Measurements from ENCODE around the gene LGALSL.

LGALSL gene

DNA sequence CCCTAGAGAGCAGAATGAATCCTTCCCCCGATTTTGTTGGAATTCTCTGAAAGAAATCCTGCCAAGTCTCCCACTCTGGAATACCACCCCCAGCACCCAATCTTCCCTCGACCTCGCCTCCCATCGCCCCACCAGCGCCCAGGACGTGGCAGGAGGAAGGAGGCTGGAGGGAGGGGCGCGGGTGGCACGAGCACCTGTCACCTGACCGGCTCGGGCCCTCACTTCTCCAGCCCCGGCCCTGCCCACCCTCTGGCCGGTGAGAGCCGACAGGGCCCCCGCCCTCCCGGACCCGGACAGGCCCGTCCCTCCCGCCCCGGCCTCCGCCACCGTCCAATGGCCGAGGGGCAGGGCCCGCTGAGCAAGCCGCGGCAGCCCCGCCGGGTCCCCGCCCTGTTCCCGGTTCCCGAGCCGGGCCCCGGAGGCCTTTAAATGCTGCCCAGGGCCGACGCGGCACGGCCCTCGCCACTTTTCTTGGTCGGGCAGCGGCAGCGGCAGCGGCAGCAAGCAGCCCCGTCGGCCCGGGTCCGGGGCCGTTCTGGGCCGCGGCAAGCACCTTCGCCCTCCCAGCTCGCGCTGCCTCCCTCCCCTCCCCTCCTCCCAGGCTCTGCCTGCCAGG, at the start of gene LGALSL:
Gene LGALSL, plus strand, starts transcription at position 393 of the 616 bp plus-strand sequence. CDS start 384 bp downstream, outside the sequence.
- Histone ChIP-seq H3K36me3 (ENCODE audit: control insufficient read depth, insufficient read depth, low read length) (peaks cover 30% of the 10 kb centered on the region), H3K9me3 (ENCODE audit: control insufficient read depth, insufficient read depth, low read length) (no peaks in the 10 kb centered on the region), H3K4me1 (ENCODE audit: control insufficient read depth, insufficient read depth, low read length) (peaks cover 28% of the 10 kb centered on the region), H3K4me3 (ENCODE audit: low read depth, low read length) (peak within 1 kb of the TSS; percentile 81), H3K27me3 (ENCODE audit: control insufficient read depth, insufficient read depth, low read length) (no peaks in the 10 kb centered on the region), H3K27ac (ENCODE audit: low read depth, low read length) (peak within 1 kb of the TSS; percentile 90), H3K9ac (ENCODE audit: low read depth, low read length) (peak within 1 kb of the TSS; percentile 82)

DNA sequence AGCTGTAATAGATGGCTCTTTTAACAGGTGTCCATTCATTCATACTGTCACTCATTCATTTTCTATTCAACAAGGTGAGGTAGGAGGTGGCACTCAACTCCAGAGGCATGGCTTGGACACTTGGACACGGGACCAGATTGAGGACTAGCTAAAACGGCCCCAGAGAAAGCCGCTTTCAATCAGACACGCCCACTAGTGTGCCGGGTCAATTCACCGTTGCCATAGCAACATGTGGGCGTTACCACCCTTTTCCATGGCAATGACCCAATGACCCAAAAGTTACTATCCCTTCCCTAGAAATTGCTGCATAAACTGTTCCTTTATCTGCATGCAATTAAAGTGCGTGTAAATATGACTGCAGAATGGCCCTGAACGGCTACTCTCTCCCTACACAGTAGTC, 49.2 kb upstream of the LGALSL start:
- peak overlapping the region; percentile 42; the same call in 1 of the 2 replicates for H3K9ac ChIP-seq (ENCODE audit: low read depth, low read length)
- H3K4me1 ChIP-seq (ENCODE audit: control insufficient read depth, insufficient read depth, low read length): peaks cover 34% of the 10 kb centered on the region
- H3K4me3 ChIP-seq (ENCODE audit: low read depth, low read length): peak overlapping the region; percentile 39
- no peaks in the 10 kb centered on the region for H3K27me3 ChIP-seq (ENCODE audit: control insufficient read depth, insufficient read depth, low read length)
- no peaks in the 10 kb centered on the region for H3K36me3 ChIP-seq (ENCODE audit: control insufficient read depth, insufficient read depth, low read length)
- H3K9me3 ChIP-seq (ENCODE audit: control insufficient read depth, insufficient read depth, low read length): no peaks in the 10 kb centered on the region
- H3K27ac ChIP-seq (ENCODE audit: low read depth, low read length): peak overlapping the region; percentile 91

DNA sequence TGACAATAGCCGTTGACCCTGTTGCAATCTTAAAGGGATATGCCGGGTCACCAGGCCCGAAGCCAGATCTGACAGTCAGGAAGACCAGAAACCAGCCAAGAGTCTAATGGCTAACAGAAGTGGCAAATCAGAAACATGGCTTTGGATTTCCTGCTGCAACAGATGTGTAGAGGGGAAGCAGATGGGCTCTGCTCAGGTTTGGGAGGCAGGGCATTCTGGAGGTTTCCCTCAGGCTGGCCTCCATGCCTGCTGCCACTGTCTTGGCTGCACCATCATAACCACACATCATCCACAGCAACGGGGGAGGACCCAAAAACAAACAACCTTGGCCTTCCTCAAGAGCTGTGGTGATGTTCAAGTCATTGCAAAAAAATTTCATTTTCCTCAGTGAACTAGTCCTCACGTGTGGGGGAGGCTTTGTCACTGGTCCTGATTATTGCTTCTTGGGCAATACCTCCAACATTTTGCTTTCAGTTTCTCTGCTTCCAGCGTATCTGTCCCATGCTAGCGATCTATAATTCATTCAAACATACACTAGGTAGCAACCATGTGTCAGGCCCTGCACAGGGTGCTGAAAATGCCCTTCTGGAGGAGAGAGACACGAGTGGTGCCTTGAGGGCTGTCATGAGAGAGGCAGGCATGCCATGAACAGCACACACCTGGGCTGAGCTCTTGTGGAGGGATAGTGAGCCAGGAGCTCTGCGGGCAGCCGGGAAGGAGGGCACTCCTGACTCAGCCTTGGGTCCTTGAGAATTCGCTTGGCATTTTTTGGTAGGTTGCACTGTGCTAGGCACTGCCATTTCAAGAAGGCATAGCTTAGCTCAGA, 48.2 kb upstream of the LGALSL start:
- Histone ChIP-seq H3K36me3 (ENCODE audit: control insufficient read depth, insufficient read depth, low read length) (no peaks in the 10 kb centered on the region), H3K4me3 (ENCODE audit: low read depth, low read length) (no peak overlapping the region), H3K9me3 (ENCODE audit: control insufficient read depth, insufficient read depth, low read length) (no peaks in the 10 kb centered on the region), H3K9ac (ENCODE audit: low read depth, low read length) (no peak overlapping the region), H3K4me1 (ENCODE audit: control insufficient read depth, insufficient read depth, low read length) (peaks cover 25% of the 10 kb centered on the region), H3K27me3 (ENCODE audit: control insufficient read depth, insufficient read depth, low read length) (no peaks in the 10 kb centered on the region), H3K27ac (ENCODE audit: low read depth, low read length) (no peak overlapping the region)

DNA sequence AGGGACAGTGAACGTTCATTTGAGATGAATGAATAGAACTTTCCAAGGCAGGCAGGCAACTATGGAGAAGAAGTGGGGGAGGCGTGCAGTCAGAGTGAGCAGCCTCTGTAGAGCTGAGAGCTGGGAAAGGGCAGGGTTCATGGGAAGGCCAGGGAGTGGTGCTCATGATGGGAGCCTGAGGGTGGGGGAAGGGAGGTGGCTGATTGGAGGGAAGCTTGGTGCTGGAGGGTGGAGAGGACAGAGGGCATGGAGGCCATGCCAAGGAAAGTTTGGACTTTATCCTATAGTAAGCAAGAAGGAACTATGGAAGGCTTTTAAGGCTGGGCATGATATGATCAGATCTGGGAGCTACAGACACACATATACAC, 47.6 kb upstream of the LGALSL start:
- no peak overlapping the region for H3K27ac ChIP-seq (ENCODE audit: low read depth, low read length)

GRCh38 chr2:64408031-64408430, 45.9 kb upstream of the LGALSL start:
- peaks cover 18% of the 10 kb centered on the region for H3K4me1 ChIP-seq (ENCODE audit: control insufficient read depth, insufficient read depth, low read length)
- no peaks in the 10 kb centered on the region; the same call in 1 of the 2 replicates for H3K27me3 ChIP-seq (ENCODE audit: control insufficient read depth, insufficient read depth, low read length)
- no peaks in the 10 kb centered on the region for H3K36me3 ChIP-seq (ENCODE audit: control insufficient read depth, insufficient read depth, low read length)
- H3K9me3 ChIP-seq (ENCODE audit: control insufficient read depth, insufficient read depth, low read length): no peaks in the 10 kb centered on the region
- H3K9ac ChIP-seq (ENCODE audit: low read depth, low read length): no peak overlapping the region
- no peak overlapping the region for H3K27ac ChIP-seq (ENCODE audit: low read depth, low read length)
- H3K4me3 ChIP-seq (ENCODE audit: low read depth, low read length): no peak overlapping the region

More for the DNA sequence above, 47.6 kb upstream of the LGALSL start:
- H3K4me1 ChIP-seq (ENCODE audit: control insufficient read depth, insufficient read depth, low read length): peaks cover 19% of the 10 kb centered on the region
- H3K36me3 ChIP-seq (ENCODE audit: control insufficient read depth, insufficient read depth, low read length): no peaks in the 10 kb centered on the region
- no peak overlapping the region for H3K9ac ChIP-seq (ENCODE audit: low read depth, low read length)
- no peaks in the 10 kb centered on the region for H3K9me3 ChIP-seq (ENCODE audit: control insufficient read depth, insufficient read depth, low read length)
- no peaks in the 10 kb centered on the region; the same call in 1 of the 2 replicates for H3K27me3 ChIP-seq (ENCODE audit: control insufficient read depth, insufficient read depth, low read length)
- no peak overlapping the region for H3K4me3 ChIP-seq (ENCODE audit: low read depth, low read length)

DNA sequence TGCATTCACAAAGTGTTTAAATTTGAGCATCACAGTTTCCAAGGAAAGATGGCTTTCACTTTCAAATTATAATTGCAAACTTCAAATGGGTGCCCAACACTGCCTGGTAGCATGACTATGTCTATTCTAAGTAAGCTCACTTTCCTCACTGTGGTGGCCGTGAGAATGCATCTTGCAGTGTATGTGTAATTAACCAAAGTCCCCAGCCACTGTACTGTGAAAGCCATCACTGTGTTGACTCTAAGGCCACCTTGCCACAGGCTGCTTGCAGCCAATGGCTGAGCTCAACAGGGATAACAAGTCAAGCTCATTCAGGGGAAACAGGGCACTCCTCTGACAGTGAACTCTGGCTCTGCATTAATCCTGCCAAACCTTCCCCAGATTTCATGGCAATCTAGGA, 43.3 kb upstream of the LGALSL start:
- H3K9me3 ChIP-seq (ENCODE audit: control insufficient read depth, insufficient read depth, low read length): no peaks in the 10 kb centered on the region
- H3K4me3 ChIP-seq (ENCODE audit: low read depth, low read length): no peak overlapping the region
- H3K27me3 ChIP-seq (ENCODE audit: control insufficient read depth, insufficient read depth, low read length): no peaks in the 10 kb centered on the region; the same call in 1 of the 2 replicates
- H3K9ac ChIP-seq (ENCODE audit: low read depth, low read length): no peak overlapping the region
- no peaks in the 10 kb centered on the region for H3K36me3 ChIP-seq (ENCODE audit: control insufficient read depth, insufficient read depth, low read length)
- no peaks in the 10 kb centered on the region for H3K4me1 ChIP-seq (ENCODE audit: control insufficient read depth, insufficient read depth, low read length)
- H3K27ac ChIP-seq (ENCODE audit: low read depth, low read length): no peak overlapping the region

- H3K4me3 ChIP-seq (ENCODE audit: low read depth, low read length): no peak overlapping the region
- H3K36me3 ChIP-seq (ENCODE audit: control insufficient read depth, insufficient read depth, low read length): no peaks in the 10 kb centered on the region
Measured at GRCh38 chr2:64412671-64413070, 41.3 kb upstream of the LGALSL start.

GRCh38 chr2:64414736-64415435, 39.1 kb upstream of the LGALSL start:
- no peak overlapping the region for H3K9ac ChIP-seq (ENCODE audit: low read depth, low read length)
- H3K4me1 ChIP-seq (ENCODE audit: control insufficient read depth, insufficient read depth, low read length): no peaks in the 10 kb centered on the region
- H3K9me3 ChIP-seq (ENCODE audit: control insufficient read depth, insufficient read depth, low read length): no peaks in the 10 kb centered on the region
- no peaks in the 10 kb centered on the region; the same call in 1 of the 2 replicates for H3K27me3 ChIP-seq (ENCODE audit: control insufficient read depth, insufficient read depth, low read length)
- no peaks in the 10 kb centered on the region for H3K36me3 ChIP-seq (ENCODE audit: control insufficient read depth, insufficient read depth, low read length)
- no peak overlapping the region for H3K27ac ChIP-seq (ENCODE audit: low read depth, low read length)
- no peak overlapping the region for H3K4me3 ChIP-seq (ENCODE audit: low read depth, low read length)

More at GRCh38 chr2:64412671-64413070, 41.3 kb upstream of the LGALSL start:
- no peaks in the 10 kb centered on the region for H3K9me3 ChIP-seq (ENCODE audit: control insufficient read depth, insufficient read depth, low read length)
- no peak overlapping the region for H3K27ac ChIP-seq (ENCODE audit: low read depth, low read length)
- H3K27me3 ChIP-seq (ENCODE audit: control insufficient read depth, insufficient read depth, low read length): no peaks in the 10 kb centered on the region; the same call in 1 of the 2 replicates
- no peak overlapping the region for H3K9ac ChIP-seq (ENCODE audit: low read depth, low read length)
- no peaks in the 10 kb centered on the region for H3K4me1 ChIP-seq (ENCODE audit: control insufficient read depth, insufficient read depth, low read length)

DNA sequence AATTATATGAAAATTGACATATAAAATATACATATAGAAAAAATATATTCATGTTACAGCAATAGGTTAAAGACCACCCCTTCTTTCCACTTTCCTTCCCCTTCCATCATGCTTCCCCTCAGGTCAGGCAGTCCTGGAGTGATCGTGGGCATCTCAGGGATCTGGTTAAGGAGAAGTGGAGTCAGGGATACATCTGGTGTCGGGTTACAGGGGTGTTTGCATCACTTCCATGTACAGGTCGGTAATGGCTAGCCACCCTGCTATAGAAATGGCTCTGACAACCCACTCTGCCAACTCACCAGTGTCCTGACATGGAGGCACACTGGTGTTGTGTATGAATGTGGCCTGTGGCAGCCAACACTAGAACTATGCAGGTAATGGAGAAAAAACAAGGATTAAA, 36.3 kb upstream of the LGALSL start:
- H3K4me3 ChIP-seq (ENCODE audit: low read depth, low read length): no peak overlapping the region
- no peak overlapping the region for H3K9ac ChIP-seq (ENCODE audit: low read depth, low read length)
- no peaks in the 10 kb centered on the region for H3K27me3 ChIP-seq (ENCODE audit: control insufficient read depth, insufficient read depth, low read length)
- H3K9me3 ChIP-seq (ENCODE audit: control insufficient read depth, insufficient read depth, low read length): no peaks in the 10 kb centered on the region
- H3K27ac ChIP-seq (ENCODE audit: low read depth, low read length): no peak overlapping the region
- no peaks in the 10 kb centered on the region for H3K4me1 ChIP-seq (ENCODE audit: control insufficient read depth, insufficient read depth, low read length)
- no peaks in the 10 kb centered on the region for H3K36me3 ChIP-seq (ENCODE audit: control insufficient read depth, insufficient read depth, low read length)

DNA sequence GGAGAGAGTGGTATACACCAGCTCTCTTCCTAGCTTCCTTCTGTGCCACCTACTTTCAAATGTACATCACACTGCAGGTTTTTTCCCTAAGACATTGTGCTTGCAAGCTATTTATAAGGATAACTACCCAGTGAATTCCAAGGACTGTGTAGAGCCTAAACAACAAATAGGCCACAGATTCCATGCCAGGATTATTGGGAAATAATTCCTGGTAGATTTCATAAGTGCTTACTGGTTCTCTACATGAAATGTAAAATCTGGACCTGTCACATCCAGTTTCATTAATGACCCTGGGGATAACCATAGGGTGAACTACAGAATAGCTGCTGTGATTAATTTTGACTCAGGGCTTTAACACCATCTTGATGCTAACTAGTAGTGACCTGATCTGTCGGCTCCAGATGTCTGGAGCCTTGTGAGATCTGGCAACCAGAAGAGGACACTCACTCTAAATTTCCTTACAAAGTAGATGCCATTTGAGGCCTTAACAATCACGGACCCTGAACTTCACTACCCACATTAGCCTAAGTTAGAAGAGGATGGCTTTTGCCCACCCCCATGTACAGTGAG, 34.3 kb upstream of the LGALSL start:
- Histone ChIP-seq H3K9me3 (ENCODE audit: control insufficient read depth, insufficient read depth, low read length) (no peaks in the 10 kb centered on the region), H3K9ac (ENCODE audit: low read depth, low read length) (no peak overlapping the region), H3K4me1 (ENCODE audit: control insufficient read depth, insufficient read depth, low read length) (no peaks in the 10 kb centered on the region)

More for the DNA sequence above, 34.3 kb upstream of the LGALSL start:
- Histone ChIP-seq H3K27me3 (ENCODE audit: control insufficient read depth, insufficient read depth, low read length) (no peaks in the 10 kb centered on the region), H3K4me3 (ENCODE audit: low read depth, low read length) (no peak overlapping the region), H3K36me3 (ENCODE audit: control insufficient read depth, insufficient read depth, low read length) (no peaks in the 10 kb centered on the region), H3K27ac (ENCODE audit: low read depth, low read length) (no peak overlapping the region)
